Mammary microvascular endothelial cell (primary cell): Measurements from ENCODE around the gene PPP3CB. TPM values are rescaled to one million over a fixed set of nuclear protein-coding genes. Genes with fewer than 3 reads are reported as not detected.

Experiments
- total RNA-seq: library from RNA; depleted of rRNA; stranded (reverse); fragments of >200 nt; gene quantifications from 2 replicates; pipeline ENCODE4 v1.2.3, GENCODE V29; 2015

Gene PPP3CB
- total RNA-seq = 11.9 and 13.1 TPM in 2 replicates

GRCh38 chr10:73495884-73496674, at the start of gene PPP3CB:
Gene PPP3CB (minus strand): TSS chr10:73496024. CDS start chr10:73495889, 135 bp downstream.

DNA sequence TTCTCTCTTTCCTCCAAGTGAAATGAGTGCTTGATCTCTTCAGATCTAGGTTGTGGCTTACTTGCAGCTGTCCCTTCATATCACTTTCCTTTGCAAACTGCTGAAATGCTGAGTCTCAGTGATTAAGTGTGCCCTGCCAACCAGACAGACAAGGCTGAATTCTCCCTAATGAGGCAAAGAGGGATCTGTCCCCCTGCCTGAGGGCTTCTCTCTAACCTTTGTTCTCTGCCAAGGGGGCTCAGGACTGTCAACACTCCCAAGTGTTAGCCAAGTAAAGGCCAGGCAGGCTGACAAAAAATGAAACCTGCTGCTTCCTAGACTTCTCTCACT, 62.3 kb downstream of the PPP3CB start, which contains the start of gene MSS51:
Gene MSS51, minus strand, starts transcription at position 24 of the 330 bp plus-strand sequence. CDS start 5,277 bp downstream, outside the sequence.

DNA sequence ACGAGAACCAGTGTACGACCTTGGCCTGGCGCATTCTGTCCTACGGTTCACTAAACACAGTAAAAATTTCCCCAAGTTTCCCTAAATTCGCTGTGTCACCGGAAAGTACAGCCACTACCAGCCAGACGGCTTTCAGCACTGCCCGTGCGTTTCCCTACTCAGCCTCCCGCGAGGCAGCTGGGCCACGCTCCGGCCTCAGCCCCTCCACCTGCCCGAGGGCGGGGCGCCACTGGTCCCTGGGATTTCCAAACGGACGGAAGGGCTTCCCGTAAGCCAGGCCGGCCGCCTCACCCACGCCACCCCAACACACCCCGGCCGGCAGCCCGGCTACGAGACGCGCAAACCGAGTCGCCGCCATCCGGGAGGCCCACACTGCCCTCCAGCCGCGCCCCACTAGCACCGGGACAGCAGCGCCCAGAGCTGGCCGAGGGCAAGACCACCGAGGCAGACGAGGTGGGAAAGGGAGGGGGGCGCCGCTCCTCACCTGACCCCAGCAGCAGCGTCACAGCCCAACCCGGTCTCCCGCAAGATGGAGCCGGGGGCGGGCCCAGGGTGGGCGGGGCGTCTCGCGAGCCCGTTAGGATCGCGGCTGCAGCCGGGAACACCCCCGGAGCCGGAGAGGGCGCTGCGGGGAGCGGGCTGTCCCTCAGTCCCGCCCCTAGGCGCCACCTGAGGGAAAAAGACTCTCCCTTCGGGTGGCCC, 82.1 kb downstream of the PPP3CB start, which contains the start of gene ANXA7:
Gene ANXA7, minus strand, starts transcription at position 531 of the 702 bp plus-strand sequence. CDS start 13,202 bp downstream, outside the sequence.

Other genes with a start within 250 kb of the PPP3CB start
- gene DNAJC9, start 248.8 kb downstream of the PPP3CB start, total RNA-seq = 54.2 and 58.6 TPM in 2 replicates
- 58.8 and 64.5 TPM in 2 replicates for gene MRPS16, start 243.4 kb downstream of the PPP3CB start, total RNA-seq
- gene CFAP70, start 137.2 kb downstream of the PPP3CB start, total RNA-seq = 0.05 and 0.13 TPM in 2 replicates
- 110 and 111 TPM in 2 replicates for gene ANXA7, start 82.0 kb downstream of the PPP3CB start, total RNA-seq
- gene MSS51, start 62.5 kb downstream of the PPP3CB start, total RNA-seq = 0.30 and 0.40 TPM in 2 replicates
- gene USP54, start 95.3 kb upstream of the PPP3CB start, total RNA-seq = 7.2 and 9.5 TPM in 2 replicates
- gene MYOZ1, start 145.4 kb upstream of the PPP3CB start, total RNA-seq = not detected in 2 replicates
- not detected in 2 replicates for gene SYNPO2L, start 160.0 kb upstream of the PPP3CB start, total RNA-seq
- 0.27 and 0.74 TPM in 2 replicates for gene AGAP5, start 202.1 kb upstream of the PPP3CB start, total RNA-seq
- 75.7 and 77.4 TPM in 2 replicates for gene SEC24C, start 248.3 kb upstream of the PPP3CB start, total RNA-seq